GM19463 (cell line): ENCODE measurements around the gene CBX4.

Experiments
- ATAC-seq: cut with Tn5 transposase; IDR thresholded peaks from one replicate; pipeline ENCODE4 v1.9.1; 2021; ENCODE audit warnings: mild to moderate bottlenecking, moderate library complexity; ENCODE audit not compliant: unreplicated experiment

Gene CBX4

DNA sequence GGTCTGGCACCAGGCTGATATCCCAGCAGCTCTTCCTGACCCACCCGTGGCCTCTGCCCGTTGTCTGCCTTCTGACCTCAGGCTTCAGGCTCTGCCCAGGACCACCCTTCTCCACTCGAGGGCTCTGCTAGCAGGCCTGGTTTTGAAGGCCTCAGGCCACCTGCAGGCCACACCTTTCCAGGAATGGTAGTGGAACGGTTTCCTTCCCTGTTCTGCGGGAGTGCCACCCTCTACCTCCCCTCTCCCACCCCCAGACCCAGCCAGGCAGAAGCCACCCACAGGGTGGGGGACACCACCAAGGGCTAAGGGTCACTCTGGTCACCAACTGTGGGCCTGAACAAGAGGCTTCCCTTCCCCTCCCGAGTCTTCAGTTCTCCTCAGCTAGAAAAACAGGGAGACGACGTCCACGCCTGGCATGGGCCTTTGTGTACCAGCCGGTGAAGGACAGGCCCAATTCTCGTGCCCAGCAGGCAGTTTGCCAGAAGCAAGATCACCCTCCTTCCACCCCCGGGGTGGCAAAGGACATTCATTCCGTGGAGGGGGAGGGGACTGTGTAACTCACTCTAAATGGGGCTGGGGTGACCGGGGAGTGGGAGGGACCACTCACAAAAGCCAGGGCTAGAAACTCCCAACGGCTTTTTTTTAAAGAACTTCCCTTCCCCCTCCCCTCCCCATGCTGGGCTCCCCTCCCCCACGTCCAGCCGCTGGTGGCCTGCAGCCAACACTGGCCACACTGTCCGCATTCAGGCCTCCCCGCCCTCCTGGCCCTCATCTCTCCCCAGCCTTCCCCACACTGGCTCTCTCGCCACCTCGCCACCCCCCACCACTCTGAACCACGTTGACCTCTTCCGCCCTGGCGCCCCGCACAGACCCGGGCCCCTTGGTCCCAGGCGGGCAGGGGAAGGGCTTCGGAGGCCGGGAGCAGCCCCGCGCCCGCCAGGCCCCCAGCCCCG, 7.7 kb downstream of the CBX4 start:
- ATAC-seq = no peak

DNA sequence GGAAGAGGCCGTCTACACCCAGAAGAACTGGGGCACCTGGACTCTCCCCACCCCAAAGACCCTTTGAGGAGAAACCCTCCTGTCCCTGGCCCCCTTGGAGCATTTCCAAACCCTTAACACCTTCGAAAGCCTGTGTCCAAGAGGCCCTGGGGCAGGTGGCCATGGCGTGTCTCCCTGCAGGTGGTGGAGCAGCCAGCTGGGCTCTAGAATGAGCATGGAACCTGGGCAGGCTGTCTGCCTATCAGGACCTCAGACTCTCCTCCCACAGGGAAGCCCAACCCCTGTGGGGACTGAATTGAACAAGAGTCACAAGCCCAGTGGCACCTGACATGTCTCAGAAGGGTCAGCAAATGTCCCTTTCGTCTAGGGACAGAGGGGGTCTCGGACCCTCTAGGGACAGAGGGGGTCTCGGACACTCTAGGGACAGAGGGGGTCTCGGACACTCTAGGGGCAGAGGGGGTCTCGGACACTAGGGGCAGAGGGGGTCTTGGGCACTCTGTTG, 8.4 kb downstream of the CBX4 start:
- no peak for ATAC-seq

DNA sequence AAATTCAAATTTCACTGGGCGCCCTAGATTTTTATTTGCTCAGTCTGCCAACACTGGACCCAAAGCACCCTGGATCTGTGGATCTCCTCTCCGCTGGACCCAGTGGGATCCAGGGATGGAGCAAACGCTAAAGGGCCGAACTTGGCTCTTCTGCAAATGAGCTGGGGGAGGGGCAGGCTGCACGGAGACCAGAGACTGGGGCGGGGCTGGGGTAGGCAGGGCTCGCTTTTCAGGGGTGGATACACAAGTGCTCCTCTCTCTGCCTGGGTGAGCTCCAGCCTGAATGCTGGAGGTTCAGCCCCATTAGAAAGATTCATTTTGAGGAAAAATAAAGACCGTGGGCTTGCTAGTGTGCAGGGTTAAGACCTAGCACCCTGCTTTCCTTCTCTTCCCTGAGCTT, 8.9 kb downstream of the CBX4 start:
- no peak for ATAC-seq

DNA sequence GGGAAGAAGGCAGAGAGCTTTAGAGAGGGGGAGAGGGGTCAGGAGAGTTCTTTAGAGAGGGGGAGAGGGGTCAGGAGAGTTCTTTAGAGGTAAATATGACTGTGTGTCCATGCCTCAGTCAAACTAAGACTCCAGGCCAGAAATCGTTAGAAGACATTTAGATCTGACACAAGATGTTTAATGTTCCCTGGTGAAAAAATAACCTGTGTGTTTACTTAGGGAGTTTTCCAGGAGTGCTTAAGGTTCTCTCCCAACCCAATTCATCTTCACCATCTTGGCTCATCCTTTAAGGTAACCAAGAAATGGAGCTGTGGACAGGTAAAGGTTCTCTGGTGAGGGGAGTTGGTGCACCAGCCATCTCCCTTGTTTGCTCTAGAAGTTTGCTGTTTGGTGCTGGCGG, 9.8 kb downstream of the CBX4 start:
- ATAC-seq = no peak

DNA sequence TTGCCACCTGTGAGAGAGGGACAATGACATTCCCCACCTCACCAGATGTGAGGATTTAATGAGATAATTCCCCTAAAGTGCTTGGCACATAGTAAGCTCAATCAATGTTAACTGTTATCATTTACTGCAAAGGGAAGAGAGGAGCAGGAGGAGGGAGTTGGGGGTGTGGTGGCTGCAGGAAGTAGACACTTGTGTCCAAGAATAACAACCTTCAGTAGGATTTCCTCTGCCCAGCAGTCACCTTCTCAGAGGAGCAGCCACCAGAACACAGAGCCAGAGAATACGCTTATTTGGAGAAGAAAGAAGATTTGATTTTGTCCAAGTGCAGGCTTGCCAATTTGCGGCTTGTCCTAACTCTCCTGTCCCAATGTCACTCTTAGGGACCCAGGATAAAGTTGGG, 10.2 kb downstream of the CBX4 start:
- ATAC-seq = no peak

DNA sequence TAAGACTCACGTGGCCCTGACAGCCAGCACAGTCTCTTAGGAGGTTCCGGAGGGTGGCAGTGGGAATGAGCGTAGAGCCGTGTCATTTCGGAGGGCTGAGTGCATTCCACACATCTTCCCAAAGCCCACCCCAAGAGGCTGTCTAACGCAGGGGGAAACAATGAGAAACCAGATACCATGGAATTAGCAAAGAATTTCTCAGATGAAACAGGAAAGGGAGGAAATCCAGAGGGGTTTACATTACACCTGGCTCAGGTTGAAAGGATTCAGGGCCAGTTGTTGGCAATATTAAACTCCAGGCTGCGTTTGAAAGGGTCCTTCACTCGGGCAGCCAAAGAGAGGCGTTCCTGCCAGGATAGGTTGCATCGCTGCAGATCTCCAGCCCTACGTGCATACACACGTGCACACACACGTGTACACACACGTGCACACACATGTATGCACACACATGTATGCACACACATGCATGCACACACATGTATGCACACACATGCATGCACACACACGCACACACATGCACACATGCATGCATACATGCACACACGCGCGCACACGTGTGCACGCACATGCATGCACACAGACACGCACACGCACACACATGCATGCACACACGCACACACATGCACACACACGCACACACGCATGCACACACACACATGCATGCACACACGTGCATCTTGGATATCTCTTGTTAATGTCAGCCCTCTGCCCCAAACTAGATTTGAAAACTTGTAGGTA, 12.2 kb downstream of the CBX4 start:
- ATAC-seq = no peak

DNA sequence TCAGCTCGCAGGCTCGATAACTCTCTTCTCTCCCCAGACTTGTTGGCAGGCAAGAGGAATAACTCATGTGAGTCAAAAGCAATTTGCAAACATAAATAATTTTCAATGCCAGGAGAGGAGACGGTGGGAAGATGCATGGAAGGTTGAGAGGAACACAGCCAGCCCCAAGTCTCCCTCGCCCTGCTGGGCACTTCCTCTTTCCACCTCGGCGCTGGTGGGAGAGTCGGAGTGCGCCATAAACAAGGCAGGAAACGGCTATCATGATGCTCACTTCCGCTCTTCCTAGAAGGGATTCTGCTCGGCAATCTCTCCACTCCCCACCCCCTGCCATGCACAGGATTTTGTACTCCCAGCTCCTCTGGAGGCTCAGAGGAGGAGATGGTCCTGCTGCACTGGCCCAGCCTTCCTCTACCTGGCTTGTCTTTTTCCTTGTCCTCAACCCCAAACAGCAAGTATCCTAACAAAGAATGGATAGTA, 13.0 kb downstream of the CBX4 start:
- no peak for ATAC-seq

DNA sequence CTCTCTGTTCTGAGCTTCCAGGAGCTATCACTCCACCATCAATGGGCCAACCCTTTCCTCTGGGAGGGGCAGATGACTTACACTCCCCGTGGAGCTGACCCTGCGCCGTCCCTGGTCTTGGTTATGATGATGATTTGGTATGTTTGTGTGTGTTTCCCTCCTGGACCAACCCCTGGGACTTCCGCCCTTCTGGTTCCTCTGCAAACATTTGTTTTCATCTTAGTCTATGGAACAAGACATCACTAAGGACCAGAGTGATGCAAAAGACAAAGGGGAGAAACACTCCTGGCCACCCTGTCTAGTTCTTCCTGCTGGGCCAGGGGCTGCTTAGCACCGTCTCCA, 13.7 kb downstream of the CBX4 start:
- no peak for ATAC-seq

DNA sequence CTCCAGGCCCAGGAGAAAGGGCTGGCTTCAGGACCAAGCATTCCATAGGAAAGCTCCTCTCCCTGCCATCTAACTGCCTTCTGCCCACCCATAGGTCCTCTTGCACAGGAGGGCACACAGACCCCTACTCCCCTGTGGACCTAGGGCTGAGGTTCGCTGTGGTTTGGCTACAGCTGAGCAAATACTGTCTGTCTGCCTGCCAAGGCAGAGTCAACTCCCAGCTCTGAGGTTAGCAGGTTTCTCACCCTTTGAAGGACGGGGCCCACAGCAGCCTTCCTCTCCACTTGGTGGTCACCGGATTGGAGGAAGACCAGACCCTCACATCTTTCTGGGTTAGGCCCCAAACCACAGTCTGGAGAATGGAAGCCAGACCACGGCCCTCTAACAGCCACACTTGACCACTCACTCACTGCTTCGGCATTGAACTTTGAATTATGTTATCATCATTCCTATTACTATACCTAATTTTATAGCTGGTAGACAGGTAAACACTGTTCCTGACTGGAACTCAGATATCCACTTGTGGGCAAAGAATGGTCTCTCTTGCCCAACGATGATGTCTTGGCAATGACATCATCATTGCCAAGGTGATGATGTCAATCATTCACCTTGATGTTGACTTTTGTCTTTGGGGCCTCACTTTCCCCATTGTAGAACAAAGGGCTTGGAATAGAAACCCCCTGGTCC, 14.2 kb downstream of the CBX4 start:
- no peak for ATAC-seq

DNA sequence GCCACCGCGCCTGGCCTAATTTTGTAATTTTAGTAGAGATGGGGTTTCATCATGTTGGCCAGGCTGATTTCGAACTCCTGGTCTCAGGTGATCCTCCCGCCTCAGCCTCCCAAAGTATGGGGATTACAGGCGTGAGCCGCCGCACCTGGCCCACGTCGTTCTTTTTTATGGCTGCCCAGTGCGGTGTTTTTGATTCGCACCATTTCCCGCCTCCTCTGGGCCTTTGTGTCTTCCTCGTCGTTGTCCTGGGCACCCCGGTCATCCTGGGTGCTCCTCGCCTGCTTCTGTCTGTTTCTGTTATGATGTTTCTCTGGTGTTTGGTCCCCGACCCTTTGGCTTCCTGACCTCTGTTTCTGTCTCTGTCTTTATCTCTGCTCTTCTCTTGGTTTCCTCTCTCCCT, 15.0 kb downstream of the CBX4 start:
- ATAC-seq = no peak

DNA sequence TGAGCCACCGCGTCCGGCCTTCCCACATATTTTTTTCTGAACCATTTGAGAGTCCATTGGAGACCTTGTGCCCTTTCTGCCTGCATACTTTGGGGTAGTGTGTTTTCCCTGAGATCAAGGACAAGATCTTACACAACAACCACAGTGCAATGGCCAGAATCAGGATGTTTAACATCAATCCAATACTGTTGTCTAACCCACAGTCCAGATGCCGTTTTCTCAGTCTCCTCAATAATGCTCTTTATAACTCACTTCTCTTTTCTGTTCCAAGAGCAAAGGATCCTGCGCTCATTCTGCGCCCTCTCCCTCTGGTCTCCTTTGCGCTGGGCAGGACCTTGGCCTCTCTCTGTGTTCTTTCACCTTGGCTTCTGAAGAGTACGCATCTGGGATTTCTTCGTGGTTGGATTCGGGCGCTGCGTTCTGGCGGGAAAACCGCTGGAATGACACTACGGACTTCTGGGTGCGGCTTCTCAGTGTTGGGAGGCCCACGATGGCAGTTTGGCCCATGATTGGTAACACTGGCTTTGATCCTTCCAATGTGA, 16.6 kb downstream of the CBX4 start:
- no peak for ATAC-seq

DNA sequence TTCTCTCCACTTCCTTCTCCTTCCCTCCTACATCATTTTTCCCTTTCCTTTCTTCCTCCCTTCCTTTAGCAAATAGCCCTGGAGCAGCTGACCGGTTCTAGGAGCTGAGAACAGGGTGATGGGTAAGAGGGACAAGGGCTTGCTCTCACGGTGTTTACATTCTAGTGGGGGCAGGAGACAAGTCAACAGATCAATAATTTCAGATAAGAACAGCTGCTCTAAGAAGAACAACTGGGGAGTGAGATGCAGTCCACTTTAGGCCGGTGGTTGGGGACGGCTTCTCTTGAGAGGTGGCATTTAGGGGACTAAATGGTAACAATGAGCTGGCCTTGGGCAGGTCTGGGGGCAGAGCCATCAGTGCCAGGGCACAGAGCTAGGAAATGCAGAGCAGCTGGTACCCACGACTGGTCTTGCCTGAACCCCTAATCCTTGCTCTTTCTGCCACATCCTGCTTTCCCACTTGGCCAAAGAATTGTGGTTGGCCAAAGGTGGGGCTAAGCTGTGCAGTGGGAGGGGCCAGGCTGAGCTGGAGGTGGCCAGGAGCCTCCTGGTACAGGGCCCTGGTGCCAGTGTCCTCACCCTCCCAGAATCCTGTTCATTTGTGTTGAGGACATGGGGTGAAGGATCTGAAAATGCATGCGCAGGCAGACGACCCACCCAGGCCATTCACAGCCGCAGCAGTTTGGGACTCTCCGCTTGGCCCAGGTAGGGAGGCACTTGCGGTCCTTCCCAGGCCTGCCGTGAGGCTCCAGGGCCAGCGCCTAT, 17.7 kb downstream of the CBX4 start:
- ATAC-seq = no peak

DNA sequence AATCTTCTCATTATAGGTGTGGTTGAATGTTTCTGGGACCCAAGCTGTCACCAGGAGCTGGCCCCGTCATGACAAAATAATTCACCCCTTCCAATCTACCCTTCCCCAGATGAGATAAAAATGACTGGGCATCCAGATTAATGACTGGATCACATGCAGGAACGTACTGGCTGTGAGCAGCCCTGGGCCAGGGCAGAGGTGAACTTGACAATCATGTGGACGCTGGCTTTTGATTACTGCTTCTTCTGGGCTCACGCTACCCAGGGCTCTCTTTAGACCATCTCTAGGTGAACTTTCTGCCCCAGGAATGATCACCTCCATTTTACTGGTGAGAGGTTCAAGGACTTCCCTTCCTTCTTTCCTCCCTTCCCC, 18.3 kb downstream of the CBX4 start:
- no peak for ATAC-seq

DNA sequence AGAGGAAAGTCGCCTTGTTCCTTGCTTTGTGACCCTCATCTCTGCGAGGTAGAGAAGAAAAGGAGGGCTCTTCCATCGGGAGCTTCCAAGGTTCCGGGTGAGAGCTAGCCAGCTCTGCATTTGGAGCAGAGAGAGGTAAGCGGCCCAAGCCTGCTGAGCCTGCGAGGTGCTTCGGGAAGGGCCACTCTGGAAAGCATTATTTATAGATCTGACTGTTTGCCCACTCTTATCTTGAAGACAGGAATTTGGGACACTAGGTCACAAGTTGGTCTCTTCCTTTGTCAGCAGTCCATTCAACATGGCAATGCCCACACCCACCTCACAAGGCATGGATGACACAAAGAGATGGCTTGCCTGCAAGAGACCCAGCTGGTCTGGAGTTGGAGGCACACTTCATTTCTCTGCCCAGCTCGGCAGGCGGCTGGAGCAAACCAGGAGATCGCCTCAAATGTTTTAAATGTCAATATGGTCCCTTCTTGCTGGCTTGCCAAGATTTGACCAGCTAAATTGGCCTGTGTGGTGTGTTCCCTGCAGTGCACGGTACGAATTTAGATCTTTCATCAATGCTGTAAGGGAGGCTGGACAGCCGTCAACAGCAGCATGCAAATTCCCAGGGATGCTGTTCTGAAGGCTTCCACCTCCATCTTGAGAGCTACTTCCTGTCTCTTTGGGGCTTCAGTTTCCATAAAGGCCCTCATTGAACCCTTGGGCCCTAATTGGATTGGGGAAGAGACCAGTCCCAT, 19.5 kb downstream of the CBX4 start:
- ATAC-seq = no peak

DNA sequence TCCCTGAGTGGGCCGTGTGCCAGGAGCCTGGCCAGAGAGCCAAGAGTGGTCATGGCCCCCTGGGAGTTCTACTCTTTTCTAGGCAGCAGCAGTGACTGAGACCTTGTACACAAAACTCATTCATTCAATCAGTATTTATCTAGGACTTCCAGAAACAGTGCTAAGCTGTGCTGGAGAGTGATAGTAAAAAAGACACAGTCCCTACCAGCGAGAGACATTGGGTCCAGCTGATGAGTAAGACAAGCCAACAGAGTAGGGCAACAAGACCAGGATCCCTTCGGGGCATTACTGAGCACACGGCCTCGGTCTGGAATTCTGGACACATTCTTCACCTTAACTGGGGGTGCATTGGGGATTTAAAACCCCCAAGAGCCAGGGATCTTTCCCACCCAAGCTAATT, 20.2 kb downstream of the CBX4 start:
- no peak for ATAC-seq

DNA sequence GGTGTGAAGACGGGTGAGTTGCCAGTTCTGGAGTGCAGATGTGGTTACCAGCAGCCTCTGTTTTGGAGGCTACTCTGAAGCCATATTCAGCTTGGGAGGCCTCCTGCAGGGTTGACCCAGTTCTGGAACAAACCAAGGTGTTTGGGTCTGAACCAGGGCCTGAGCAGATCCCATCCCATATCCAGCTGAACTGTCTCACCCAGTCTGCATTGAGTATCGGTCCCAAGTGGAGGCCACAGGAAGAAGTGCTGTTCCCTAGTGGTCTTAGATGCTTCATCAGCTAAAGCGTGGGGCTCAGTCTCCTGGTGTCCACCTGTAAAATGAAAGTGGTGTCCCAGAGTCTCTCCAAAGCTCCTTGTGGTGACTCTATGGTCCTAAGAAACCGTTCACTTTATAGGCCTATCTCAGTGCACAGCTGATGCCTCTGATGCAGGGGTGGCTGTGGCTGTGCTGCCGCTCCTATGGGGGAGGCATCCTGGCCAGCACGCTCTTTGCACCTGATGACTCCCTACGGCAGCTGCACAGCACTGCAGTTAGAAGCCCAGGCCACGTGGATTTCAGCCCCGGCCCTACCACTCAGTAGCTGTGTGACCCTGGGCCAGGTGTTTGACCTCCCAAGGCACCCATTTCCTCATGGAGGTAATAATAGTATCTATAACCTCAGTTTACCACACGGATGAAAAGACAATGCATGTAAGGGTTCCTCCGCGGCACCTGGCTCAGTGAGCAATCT, 21.0 kb downstream of the CBX4 start:
- ATAC-seq = no peak

DNA sequence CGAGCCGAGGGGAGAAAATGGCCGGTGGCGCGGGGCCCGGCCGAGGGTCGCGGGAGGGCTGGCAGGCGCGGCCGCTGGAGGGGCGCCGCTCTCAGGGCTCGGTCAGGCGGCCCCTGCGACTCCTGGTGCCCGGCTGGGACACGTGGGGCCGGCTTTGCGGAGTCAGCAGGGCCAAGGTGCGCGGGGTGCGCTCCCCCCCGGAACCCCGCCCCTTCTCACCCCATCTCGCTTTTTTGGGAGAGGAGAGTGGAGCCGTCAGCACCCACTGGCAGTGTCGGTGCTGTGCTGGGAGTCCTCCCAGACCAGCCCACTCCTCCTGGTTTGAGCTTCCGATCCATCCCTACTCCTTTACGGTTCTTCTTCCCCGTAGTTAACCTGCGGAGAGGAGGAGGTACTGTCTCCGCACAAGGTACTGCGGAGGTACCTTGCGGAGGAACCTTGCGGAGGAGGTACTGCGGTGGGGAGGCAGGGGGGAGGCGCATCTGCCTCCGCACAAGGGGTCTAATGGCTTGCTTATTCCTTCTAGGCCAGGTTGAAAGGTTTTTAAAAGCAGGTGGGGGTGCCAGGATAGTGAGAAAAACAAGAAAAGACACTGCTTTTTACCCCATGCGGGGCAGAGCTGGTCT, 23.3 kb downstream of the CBX4 start:
- ATAC-seq = no peak

DNA sequence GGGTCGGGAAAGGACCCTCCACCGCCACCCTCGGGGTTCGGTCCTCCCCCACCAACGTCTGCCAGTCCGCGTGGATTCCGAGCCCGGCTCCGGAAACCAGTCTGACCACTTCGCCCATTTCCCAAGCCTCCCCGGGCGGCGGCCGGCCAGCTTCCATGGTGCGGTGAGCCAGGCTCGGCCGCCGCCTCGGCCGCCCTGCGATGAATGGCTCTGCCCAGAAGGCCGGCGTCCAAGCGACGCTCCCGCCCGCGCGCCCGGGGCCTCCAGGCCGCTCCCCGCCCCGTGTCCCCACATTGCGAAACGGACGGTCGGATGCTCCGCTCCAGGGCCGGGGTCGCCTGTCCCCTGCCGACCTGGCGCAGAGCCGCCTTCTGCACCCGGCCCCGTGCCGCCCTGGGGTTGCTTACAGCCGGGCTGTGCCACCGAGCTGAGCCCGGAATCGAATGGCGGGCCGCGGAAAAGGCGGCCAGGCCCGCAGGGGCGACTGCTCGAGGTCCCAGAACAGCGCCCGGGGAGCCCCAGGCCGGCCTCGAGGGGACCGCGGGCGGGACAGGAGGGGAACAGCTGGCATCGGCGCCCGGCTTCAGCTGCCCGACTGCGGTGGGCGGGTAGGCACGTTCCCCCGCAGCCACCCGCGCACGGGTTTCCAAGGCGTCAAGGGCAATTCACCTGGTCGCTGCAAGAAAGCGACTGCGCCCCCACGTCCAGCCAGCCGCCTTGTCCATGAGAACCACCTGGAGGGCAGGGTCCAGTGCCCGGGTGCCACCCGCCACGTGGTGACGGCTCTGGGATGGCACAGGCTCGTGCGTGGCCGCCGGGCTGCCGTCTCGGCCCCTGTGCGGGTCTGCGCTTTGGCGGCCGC, 24.0 kb downstream of the CBX4 start:
- no peak for ATAC-seq
